H1 (cell line): Measurements from ENCODE around the gene MYRIP. TPM values are rescaled to one million over a fixed set of nuclear protein-coding genes. Genes with fewer than 3 reads are reported as not detected.

Source experiments
- CTCF ChIA-PET: fragments of 300-600 bp; sonication (Branson Sonifier 250); formaldehyde crosslinking; loops from one replicate; lab custom pipeline; 2021; ENCODE audit not compliant: partially characterized antibody; lab: Charles Lee
- POLR2A ChIA-PET: fragments of 300-600 bp; sonication (Branson Sonifier 250); formaldehyde crosslinking; loops from one replicate; lab custom pipeline; 2021; ENCODE audit warnings: inconsistent platforms; ENCODE audit not compliant: partially characterized antibody; lab: Charles Lee
- DNase-seq, 2 experiments: peaks; one replicate each; pipeline versions ENCODE4 v3.0.0 to v3.0.0-alpha.2; 2010 to 2022; ENCODE audit warnings: low spot score in 2 of 2, low read depth in 1 of 2, mixed read lengths in 1 of 2
- FAIRE-seq: peaks from 2 replicates; lab custom pipeline; 2011; peaks lifted over from hg19 to GRCh38; lab: Jason Lieb, UNC
- H2AFZ ChIP-seq: 2 replicates; pipeline ENCODE4 v1.8.1; 2012; ENCODE audit warnings: low read length, inconsistent platforms
- H2AK5ac ChIP-seq: 2 replicates; pipeline ENCODE4 v1.6.1; 2013; ENCODE audit warnings: low read depth, low read length
- H2BK120ac ChIP-seq: replicated peaks from 2 replicates; pipeline ENCODE3; 2013; ENCODE audit warnings: low read depth, low read length, inconsistent platforms
- H2BK12ac ChIP-seq: 2 replicates; pipeline ENCODE4 v1.6.1; 2013; ENCODE audit warnings: low read depth, low read length
- H2BK15ac ChIP-seq: 2 replicates; pipeline ENCODE4 v1.6.1; 2013; ENCODE audit warnings: low read length
- H2BK20ac ChIP-seq: 2 replicates; pipeline ENCODE4 v1.6.1; 2013; ENCODE audit warnings: low read length
- H2BK5ac ChIP-seq: 2 replicates; pipeline ENCODE4 v1.6.1; 2013; ENCODE audit warnings: low read depth, low read length
- H3K14ac ChIP-seq: 2 replicates; pipeline ENCODE4 v1.6.1; 2013; ENCODE audit warnings: inconsistent platforms; ENCODE audit not compliant: insufficient read length
- H3K18ac ChIP-seq: 2 replicates; pipeline ENCODE4 v1.6.1; 2013; ENCODE audit warnings: low read length; ENCODE audit errors: extremely low read depth
- H3K23ac ChIP-seq: 2 replicates; pipeline ENCODE4 v1.6.1; 2013; ENCODE audit warnings: inconsistent platforms; ENCODE audit not compliant: insufficient read length
- H3K23me2 ChIP-seq: 2 replicates; pipeline ENCODE4 v1.6.1; 2013; ENCODE audit warnings: low read depth, low read length
- H3K27ac ChIP-seq: 2 replicates; pipeline ENCODE4 v1.6.1; 2011; ENCODE audit warnings: low read depth, low read length, inconsistent platforms
- H3K27me3 ChIP-seq, 4 experiments: replicated peaks in 1 of 4; 1 replicate in 1 of 4; 2 replicates in 3 of 4; pipeline versions ENCODE4 v1.6.1 to v1.8.1; 2011 to 2013; ENCODE audit warnings: low read length in 3 of 4, mild to moderate bottlenecking in 3 of 4, inconsistent platforms in 2 of 4, mixed read lengths in 2 of 4, moderate library complexity in 1 of 4; ENCODE audit not compliant: control insufficient read depth in 3 of 4, insufficient read depth in 3 of 4; ENCODE audit errors: extremely low read depth in 1 of 4
- H3K36me3 ChIP-seq, 4 experiments: 2 replicates each; pipeline versions ENCODE4 v1.6.1 to v1.8.1; 2011 to 2013; ENCODE audit warnings: mild to moderate bottlenecking in 4 of 4, low read length in 3 of 4, moderate library complexity in 2 of 4, control low read depth in 1 of 4, inconsistent platforms in 1 of 4; ENCODE audit not compliant: insufficient read depth in 4 of 4, control insufficient read depth in 2 of 4
- H3K4ac ChIP-seq: replicated peaks from 2 replicates; pipeline ENCODE3; 2013; ENCODE audit warnings: low read length, low read depth, mixed read lengths, inconsistent platforms; ENCODE audit not compliant: insufficient read length
- H3K4me1 ChIP-seq, 4 experiments: replicated peaks in 1 of 4; 1 replicate in 1 of 4; 2 replicates in 3 of 4; pipeline versions ENCODE4 v1.6.1 to v1.8.1; 2011 to 2013; ENCODE audit warnings: low read length in 3 of 4, inconsistent platforms in 2 of 4, mixed read lengths in 1 of 4; ENCODE audit not compliant: insufficient read depth in 4 of 4, control insufficient read depth in 3 of 4
- H3K4me2 ChIP-seq, 2 experiments: 2 replicates each; pipeline versions ENCODE4 v1.6.1 to v1.8.1; 2011 to 2013; ENCODE audit warnings: low read depth in 2 of 2, low read length in 2 of 2, control low read depth in 1 of 2, inconsistent platforms in 1 of 2, mild to moderate bottlenecking in 1 of 2; ENCODE audit not compliant: insufficient read depth in 1 of 2
- H3K4me3 ChIP-seq, 4 experiments: fragments of 200-600, 300-600 bp in 1 of 4; sonication (generic), shearing (Covaris generic), sonication (Bioruptor Twin) in 1 of 4; 2 replicates each; pipeline versions ENCODE4 v1.5.1 to v1.8.1; 2011 to 2016; ENCODE audit warnings: low read length in 4 of 4, low read depth in 3 of 4, control low read depth in 2 of 4, inconsistent platforms in 2 of 4, mild to moderate bottlenecking in 2 of 4, mixed read lengths in 1 of 4, moderate library complexity in 1 of 4; ENCODE audit not compliant: insufficient read depth in 2 of 4; ENCODE audit errors: extremely low read depth in 1 of 4
- H3K56ac ChIP-seq: replicated peaks from 2 replicates; pipeline ENCODE3; 2013; ENCODE audit warnings: low read depth, mild to moderate bottlenecking, mixed read lengths, low read length, inconsistent platforms; ENCODE audit not compliant: insufficient read length
- H3K79me1 ChIP-seq: 2 replicates; pipeline ENCODE4 v1.6.1; 2013; ENCODE audit warnings: low read depth, low read length, control low read depth
- H3K79me2 ChIP-seq, 2 experiments: 2 replicates each; pipeline versions ENCODE4 v1.6.1 to v1.8.1; 2012 to 2013; ENCODE audit warnings: low read length in 2 of 2, mild to moderate bottlenecking in 2 of 2, inconsistent platforms in 1 of 2; ENCODE audit not compliant: insufficient read depth in 2 of 2, control insufficient read depth in 1 of 2
- H3K9ac ChIP-seq, 4 experiments: replicated peaks in 1 of 4; 1 replicate in 1 of 4; 2 replicates in 3 of 4; pipeline versions ENCODE4 v1.6.1 to v1.8.1; 2011 to 2013; ENCODE audit warnings: low read depth in 3 of 4, low read length in 3 of 4, control low read depth in 2 of 4, mild to moderate bottlenecking in 2 of 4, moderate library complexity in 2 of 4, inconsistent platforms in 1 of 4; ENCODE audit errors: extremely low read depth in 1 of 4
- H3K9me3 ChIP-seq, 2 experiments: 2 replicates each; pipeline versions ENCODE4 v1.6.1 to v1.8.1; 2012 to 2013; ENCODE audit warnings: mild to moderate bottlenecking in 2 of 2, moderate library complexity in 2 of 2, control low read depth in 1 of 2, inconsistent platforms in 1 of 2, low read depth in 1 of 2, low read length in 1 of 2, mixed read lengths in 1 of 2; ENCODE audit not compliant: insufficient read depth in 2 of 2
- H4K20me1 ChIP-seq, 2 experiments: replicated peaks in 1 of 2; 2 replicates each; pipeline versions ENCODE3 to v1.8.1; 2011 to 2013; ENCODE audit warnings: inconsistent platforms in 2 of 2, low read length in 2 of 2, mild to moderate bottlenecking in 1 of 2; ENCODE audit not compliant: insufficient read depth in 2 of 2, control insufficient read depth in 1 of 2
- H4K5ac ChIP-seq: 2 replicates; pipeline ENCODE4 v1.6.1; 2013; ENCODE audit warnings: low read length, low read depth, mixed read lengths, inconsistent platforms; ENCODE audit not compliant: insufficient read length
- H4K8ac ChIP-seq: 2 replicates; pipeline ENCODE4 v1.8.0; 2013; ENCODE audit warnings: mild to moderate bottlenecking, moderate library complexity, low read length, inconsistent platforms; ENCODE audit not compliant: insufficient read depth; ENCODE audit errors: extremely low read depth
- H4K91ac ChIP-seq: replicated peaks from 2 replicates; pipeline ENCODE3; 2013; ENCODE audit warnings: low read length, mixed read lengths, inconsistent platforms; ENCODE audit not compliant: insufficient read length
- CTBP2 ChIP-seq: IDR thresholded peaks from 2 replicates; pipeline ENCODE4 v1.7.0; 2011; ENCODE audit warnings: borderline replicate concordance, mild to moderate bottlenecking, moderate library complexity, mixed read lengths, low read length; ENCODE audit not compliant: insufficient read depth, insufficient read length
- MAFK ChIP-seq: IDR thresholded peaks from 2 replicates; pipeline ENCODE4 v1.6.1; 2012; ENCODE audit warnings: low read depth, mild to moderate bottlenecking, improper control_type of control experiment, low read length
- RBBP5 ChIP-seq: IDR thresholded peaks from 2 replicates; pipeline ENCODE4 v1.7.1; 2012; ENCODE audit warnings: low read depth, mild to moderate bottlenecking, inconsistent platforms, low read length, moderate library complexity, borderline replicate concordance
- SAP30 ChIP-seq: fragments of 300-600 bp; sonication (generic); IDR thresholded peaks from 2 replicates; pipeline ENCODE4 v1.7.1; 2012; ENCODE audit warnings: low read length, moderate library complexity, mild to moderate bottlenecking, inconsistent platforms; ENCODE audit not compliant: insufficient read depth, insufficient replicate concordance
- TAF1 ChIP-seq: IDR thresholded peaks from 2 replicates; pipeline ENCODE4 v1.6.1; 2011; ENCODE audit warnings: mild to moderate bottlenecking, low read depth, low read length
- TAF7 ChIP-seq: optimal IDR thresholded peaks from 2 replicates; pipeline ENCODE3; 2011; ENCODE audit warnings: low read depth, mild to moderate bottlenecking, inconsistent platforms, low read length, moderate library complexity, borderline replicate concordance
- TEAD4 ChIP-seq: IDR thresholded peaks from 2 replicates; pipeline ENCODE4 v1.6.1; 2012; ENCODE audit warnings: low read depth, low read length, inconsistent platforms, mixed read lengths
- WGBS, 2 experiments: shearing (Covaris generic) in 1 of 2; methylation state at CpG; one replicate each; pipeline versions ENCODE4 v1.1.6 to v1.1.7; 2013 to 2015; ENCODE audit warnings: low lambda C conversion rate in 2 of 2, mixed read lengths in 2 of 2, inconsistent platforms in 1 of 2, low coverage in 1 of 2, missing lambda C conversion rate in 1 of 2; ENCODE audit not compliant: insufficient replicate concordance in 2 of 2, insufficient coverage in 1 of 2, insufficient read length in 1 of 2; ENCODE audit errors: extremely low coverage in 1 of 2, missing lambda C conversion rate in 1 of 2; 5-methylcytosine and 5-hydroxymethylcytosine counted together
- polyA plus RNA-seq, 7 experiments: library from polyadenylated mRNA; depleted of rRNA in 3 of 7; stranded (reverse) in 5 of 7; unstranded in 2 of 7; fragments of >200 nt in 5 of 7; fragments of 200-250 nt in 2 of 7; gene quantifications; 1 replicate in 5 of 7; 2 replicates in 1 of 7; 4 replicates in 1 of 7; pipeline versions ENCODE4 v1.2.1 to v1.2.3, GENCODE V29; 2011 to 2013; ENCODE audit warnings: missing spikeins in 2 of 7, mixed read lengths in 2 of 7
- total RNA-seq: library from RNA; stranded (reverse); fragmentation: NEBNext Ultra II Directional; extraction: Animal tissue kit (Norgen Biotek cat#: 25700); gene quantifications from 2 replicates; pipeline ENCODE4 v1.2.1, GENCODE V29; 2021

Gene MYRIP
- total and polyA plus RNA-seq, 2 of the 8 experiments (the other 6 are each of a cell fraction or from before 2014, with no cell fraction given): 0.54 to 4.3 TPM

DNA sequence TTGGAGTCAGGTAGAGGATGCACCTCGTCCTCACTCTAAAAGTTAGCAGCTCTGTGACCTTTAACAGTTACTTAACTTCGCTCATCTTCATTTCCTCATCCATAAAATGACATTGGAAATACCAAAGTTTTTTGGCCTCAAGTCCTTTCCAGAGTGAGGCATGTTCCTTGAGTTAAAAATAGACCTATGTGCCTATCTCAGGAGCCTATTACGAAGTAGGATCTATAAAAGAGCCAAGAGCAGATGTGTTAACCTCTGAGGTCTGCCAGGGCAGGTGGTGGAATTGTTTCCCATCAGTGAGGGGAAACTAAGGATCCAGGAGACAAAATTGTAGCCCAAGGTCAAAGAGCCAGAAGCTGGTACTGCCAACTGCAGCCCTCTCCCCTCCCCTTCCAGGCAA lies 379.7 kb downstream of the MYRIP start:
- H3K4me1 ChIP-seq: peaks cover 0 to 7% (median 4%) of the 10 kb centered on the region in 4 experiments; a peak in 4 of 7 replicates
- H2BK5ac ChIP-seq: no peak overlapping the region
- no peak overlapping the region for H3K4ac ChIP-seq
- no peaks in the 10 kb centered on the region for H3K23me2 ChIP-seq
- no peaks in the 10 kb centered on the region for H3K36me3 ChIP-seq
- TF ChIP-seq CTBP2 (no peak), RBBP5 (no peak), TAF1 (no peak), TAF7 (no peak), TEAD4 (no peak), SAP30 (no peak), MAFK (no peak)
- TF ChIP-seq, all 59 proteins: peak for 0
- Histone ChIP-seq H3K56ac (no peak overlapping the region), H3K4me3 (no peak overlapping the region), H2BK15ac (no peak overlapping the region), H3K9me3 (no peaks in the 10 kb centered on the region), H4K5ac (no peak overlapping the region), H3K4me2 (no peak overlapping the region), H4K91ac (no peak overlapping the region), H4K20me1 (peaks cover 0 to 2% of the 10 kb centered on the region in 2 experiments), H2BK12ac (no peak overlapping the region), H2AK5ac (no peak overlapping the region), H3K27ac (no peak overlapping the region), H3K14ac (no peak overlapping the region), H2BK20ac (no peak overlapping the region), H2BK120ac (no peak overlapping the region), H3K23ac (no peak overlapping the region), H4K8ac (no peak overlapping the region), H2AFZ (no peak overlapping the region), H3K18ac (no peak overlapping the region), H3K9ac (no peak overlapping the region), H3K79me1 (no peaks in the 10 kb centered on the region), H3K79me2 (no peaks in the 10 kb centered on the region), H3K27me3 (no peaks in the 10 kb centered on the region)
- no peak for FAIRE-seq
- ChIA-PET CTCF (interaction anchor here (0.6 to 15.7 kb wide), 8 partner anchors 8 to 1538 kb away, joined by 3 to 290 read pairs (median 3); partner anchors contain the start of gene EIF1B), POLR2A (interaction anchor here (1.3 kb wide), 1 partner anchor 123 kb away, joined by 4 read pairs; no protein-coding TSS in a partner anchor)
- peak in 1 of 2 experiments; percentile 16 for DNase-seq
- WGBS, 2 experiments: 93% methylated on average over 3 of the region's 3 CpGs; no CpG with 5 or more reads in 1 of the 2 experiments
